Right atrium auricular region (tissue), 2 donors: ENCODE data around the gene THRA. TPM values are rescaled to one million over a fixed set of nuclear protein-coding genes. Genes with fewer than 3 reads are reported as not detected.

ENCODE experiments used
- DNase-seq: peaks from one replicate; pipeline ENCODE4 v3.0.0-alpha.2; 2019; ENCODE audit warnings: low spot score
- H3K27ac ChIP-seq, 2 donors: fragments of 200-600 bp; sonication (generic); 1 replicate in 1 of 2; 2 replicates in 1 of 2; pipeline ENCODE4 v1.5.1; 2016 to 2019
- H3K27me3 ChIP-seq, 2 donors: fragments of 200-600 bp; sonication (generic); one replicate each; pipeline versions ENCODE4 v1.5.1 to v1.6.0; 2017 to 2019
- H3K36me3 ChIP-seq: fragments of 200-600 bp; sonication (generic); one replicate; pipeline ENCODE4 v1.5.1; 2016
- H3K4me1 ChIP-seq, 2 donors: fragments of 200-600 bp; sonication (generic); one replicate each; pipeline versions ENCODE4 v1.5.1 to v1.6.0; 2017 to 2019
- H3K4me3 ChIP-seq, 2 donors: fragments of 200-600 bp; sonication (generic); 1 replicate in 1 of 2; 2 replicates in 1 of 2; pipeline ENCODE4 v1.5.1; 2017 to 2019; ENCODE audit warnings: mild to moderate bottlenecking in 1 of 2, moderate library complexity in 1 of 2
- H3K9me3 ChIP-seq, 2 donors: fragments of 200-600 bp; sonication (generic); one replicate each; pipeline ENCODE4 v1.5.1; 2019
- total RNA-seq, 2 donors: library from RNA; depleted of rRNA; stranded (reverse); fragments of >200 nt; gene quantifications; one replicate each; pipeline ENCODE4 v1.1.0, GENCODE V29; 2016
- TF ChIP-seq, protein P1 (sequence below), 2 donors: fragments of 200-600 bp; sonication (generic); IDR thresholded peaks; one replicate each; pipeline ENCODE4 v1.5.1; 2019; ENCODE audit warnings: antibody characterized with exemption in 2 of 2

The THRA gene
- total RNA-seq, 2 donors from 2014 or later = 60.3 to 69.0 TPM

DNA sequence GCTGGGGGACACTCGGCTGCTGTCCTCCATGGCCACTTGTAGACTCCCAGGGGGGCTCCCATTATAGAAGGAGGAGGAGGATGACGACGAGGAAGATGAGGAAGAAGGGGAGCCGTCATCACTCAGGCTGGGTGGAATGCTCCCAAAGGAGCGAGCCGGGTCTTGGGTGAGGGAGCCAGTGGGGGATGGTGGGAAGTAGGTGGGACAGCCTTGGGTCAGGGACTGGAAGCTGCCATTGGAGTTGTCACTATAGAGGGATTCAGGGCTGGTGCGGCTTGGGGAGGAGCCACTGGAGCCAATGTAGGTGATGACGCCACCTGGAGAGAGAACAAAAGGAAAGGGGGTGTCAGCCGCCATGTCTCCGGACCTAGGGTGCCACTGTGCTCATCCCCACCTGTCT, 34.3 kb downstream of the THRA start:
- Histone ChIP-seq H3K27me3 (no peaks in the 10 kb centered on the region), H3K27ac (peak overlapping the region; percentile 97 to 98), H3K36me3 (peaks cover 50% of the 10 kb centered on the region), H3K4me1 (peaks cover 0 to 81% of the 10 kb centered on the region in 2 donors), H3K9me3 (no peaks in the 10 kb centered on the region), H3K4me3 (peak overlapping the region; percentile 19 to 67)
- no peak for DNase-seq
- TF ChIP-seq, protein P1, sequence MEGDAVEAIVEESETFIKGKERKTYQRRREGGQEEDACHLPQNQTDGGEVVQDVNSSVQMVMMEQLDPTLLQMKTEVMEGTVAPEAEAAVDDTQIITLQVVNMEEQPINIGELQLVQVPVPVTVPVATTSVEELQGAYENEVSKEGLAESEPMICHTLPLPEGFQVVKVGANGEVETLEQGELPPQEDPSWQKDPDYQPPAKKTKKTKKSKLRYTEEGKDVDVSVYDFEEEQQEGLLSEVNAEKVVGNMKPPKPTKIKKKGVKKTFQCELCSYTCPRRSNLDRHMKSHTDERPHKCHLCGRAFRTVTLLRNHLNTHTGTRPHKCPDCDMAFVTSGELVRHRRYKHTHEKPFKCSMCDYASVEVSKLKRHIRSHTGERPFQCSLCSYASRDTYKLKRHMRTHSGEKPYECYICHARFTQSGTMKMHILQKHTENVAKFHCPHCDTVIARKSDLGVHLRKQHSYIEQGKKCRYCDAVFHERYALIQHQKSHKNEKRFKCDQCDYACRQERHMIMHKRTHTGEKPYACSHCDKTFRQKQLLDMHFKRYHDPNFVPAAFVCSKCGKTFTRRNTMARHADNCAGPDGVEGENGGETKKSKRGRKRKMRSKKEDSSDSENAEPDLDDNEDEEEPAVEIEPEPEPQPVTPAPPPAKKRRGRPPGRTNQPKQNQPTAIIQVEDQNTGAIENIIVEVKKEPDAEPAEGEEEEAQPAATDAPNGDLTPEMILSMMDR (IDR thresholded peaks at IDR 0.05) = no peak

DNA sequence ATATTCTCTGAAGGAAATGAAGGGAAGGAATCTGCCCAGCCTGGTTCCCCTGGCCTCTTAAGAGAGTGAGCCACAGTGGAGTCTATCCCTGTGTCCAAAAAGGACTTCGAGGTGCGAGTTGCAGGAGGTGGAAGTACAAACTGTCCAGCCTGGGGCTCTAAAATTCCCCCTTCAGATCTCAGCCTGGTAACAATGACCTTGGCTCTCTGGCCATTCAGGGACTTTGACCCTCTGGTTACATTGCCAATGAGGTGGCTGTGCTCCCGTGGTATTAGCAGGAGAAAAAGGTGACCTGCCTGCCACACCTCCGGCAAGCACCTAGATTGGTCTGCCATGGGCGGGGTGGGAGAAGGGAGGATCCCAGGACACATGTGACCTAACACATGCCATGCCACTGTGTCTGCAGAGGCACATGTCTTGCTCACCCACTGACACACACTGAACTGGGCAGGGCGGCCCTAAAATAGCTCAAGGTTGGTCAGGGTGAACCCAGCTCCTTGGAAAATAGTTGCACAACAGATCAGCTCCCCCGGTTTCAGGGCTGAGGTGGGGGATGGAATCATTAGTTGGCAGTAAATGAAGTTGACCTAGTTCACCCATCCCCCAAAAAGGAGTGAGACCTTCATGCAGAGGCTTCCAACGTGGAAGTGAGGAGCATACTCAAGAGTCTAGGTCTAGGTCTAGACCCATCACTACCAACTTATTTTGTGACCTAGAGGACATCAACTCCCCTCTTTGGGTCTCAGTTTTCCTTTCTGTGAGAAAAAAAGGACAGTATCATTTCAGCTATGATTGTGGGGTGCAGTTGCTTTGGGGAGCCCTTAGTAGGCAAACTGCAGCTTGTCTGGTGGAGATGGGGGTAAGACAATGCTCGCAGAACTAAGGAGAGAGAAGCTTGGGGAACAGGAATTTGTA, 35.4 kb downstream of the THRA start:
- TF ChIP-seq, protein P1 (IDR thresholded peaks at IDR 0.05) = no peak
- H3K27me3 ChIP-seq = no peaks in the 10 kb centered on the region
- H3K36me3 ChIP-seq = peaks cover 42% of the 10 kb centered on the region
- peak; percentile 89 for DNase-seq
- H3K4me1 ChIP-seq = peaks cover 0 to 80% of the 10 kb centered on the region in 2 donors
- H3K4me3 ChIP-seq = peak overlapping the region; percentile 19 to 67
- no peaks in the 10 kb centered on the region for H3K9me3 ChIP-seq
- H3K27ac ChIP-seq = peak overlapping the region; percentile 97 to 98

DNA sequence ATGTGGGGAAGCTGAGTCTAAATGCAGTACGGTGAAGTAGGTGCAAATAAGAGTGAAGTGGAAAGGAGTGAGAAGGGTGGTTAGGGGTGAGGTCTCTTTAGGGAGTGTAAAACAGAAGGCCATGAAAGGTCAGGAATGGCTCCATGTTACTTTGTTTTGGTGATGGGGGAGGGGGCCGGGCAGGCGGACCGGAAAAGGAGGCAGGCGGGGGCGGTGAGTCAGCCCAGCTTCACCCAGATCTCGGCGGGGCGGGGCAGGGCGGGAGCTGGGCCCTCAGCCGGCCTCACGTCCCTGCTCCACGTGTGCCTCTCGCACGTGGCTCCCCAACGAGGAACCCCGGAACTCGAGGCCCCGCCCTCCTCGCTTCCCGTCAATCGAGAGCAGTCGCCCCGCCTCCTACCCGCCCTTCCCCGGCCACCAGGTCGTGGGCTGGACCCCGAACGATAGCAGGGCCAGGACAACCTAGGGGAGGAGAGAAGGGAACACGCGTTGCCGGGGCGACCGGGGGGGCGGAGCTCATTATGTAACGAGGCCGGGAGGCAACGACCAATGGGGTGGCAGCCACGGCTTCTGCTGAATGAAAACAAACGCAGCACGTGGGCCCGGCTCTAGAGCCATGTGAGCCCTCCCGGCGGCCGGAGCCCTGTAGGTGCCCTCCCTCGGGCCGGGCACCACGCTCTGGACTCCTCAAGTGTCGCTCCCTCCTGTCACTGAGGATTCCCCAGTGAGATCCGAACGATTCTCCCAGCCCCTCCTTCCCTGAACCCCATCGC, 36.3 kb downstream of the THRA start:
- Histone ChIP-seq H3K4me1 (peaks cover 0 to 80% of the 10 kb centered on the region in 2 donors), H3K27me3 (no peaks in the 10 kb centered on the region)
- TF ChIP-seq, protein P1 (IDR thresholded peaks at IDR 0.05) = no peak

DNA sequence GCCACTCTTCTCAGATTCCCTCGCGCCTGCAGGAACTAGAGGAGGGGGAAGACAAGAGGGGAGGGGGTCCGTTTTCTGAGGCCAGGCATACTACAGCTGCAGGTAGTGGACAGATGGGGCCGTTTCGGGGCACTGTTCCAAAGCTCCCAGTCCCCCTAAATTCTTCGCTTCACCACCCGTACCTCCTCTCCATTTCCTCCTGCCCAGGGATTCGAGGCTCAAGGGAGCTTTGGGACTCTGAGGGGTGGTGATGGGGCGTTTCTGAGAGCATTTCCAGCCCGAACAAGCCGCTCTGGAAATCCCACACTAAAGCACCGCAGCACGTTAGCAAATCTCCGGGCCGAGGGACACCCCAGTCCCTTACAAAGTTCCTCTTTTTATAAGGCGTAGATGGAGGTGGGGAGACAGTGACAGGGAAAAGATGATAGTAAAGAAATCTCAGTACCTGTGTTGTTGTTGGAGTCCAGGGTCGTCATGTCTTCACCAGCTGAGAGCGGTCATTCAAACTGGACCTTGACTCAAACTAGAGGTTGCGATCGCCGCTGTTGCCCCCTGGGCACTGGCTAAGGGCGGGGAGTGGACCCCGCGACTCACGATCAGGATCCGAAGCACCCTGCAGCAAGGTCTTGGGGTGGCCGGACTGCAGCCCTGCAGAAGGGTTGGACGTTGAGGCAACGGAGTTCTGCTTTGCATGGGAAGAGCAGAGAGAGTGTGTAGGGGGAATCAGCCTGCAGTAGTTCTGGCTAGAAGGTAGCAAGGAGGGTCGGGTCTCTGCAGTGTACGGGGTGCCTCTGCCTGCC, 37.1 kb downstream of the THRA start:
- H3K36me3 ChIP-seq = peaks cover 26% of the 10 kb centered on the region
- peaks cover 0 to 73% of the 10 kb centered on the region in 2 donors for H3K4me1 ChIP-seq

More for the DNA sequence above, 36.3 kb downstream of the THRA start:
- H3K4me3 ChIP-seq = peak overlapping the region; percentile 67 to 71
- H3K36me3 ChIP-seq = peaks cover 34% of the 10 kb centered on the region
- DNase-seq = peak; percentile 100
- H3K27ac ChIP-seq = peak overlapping the region; percentile 97 to 98
- H3K9me3 ChIP-seq = no peaks in the 10 kb centered on the region

DNA sequence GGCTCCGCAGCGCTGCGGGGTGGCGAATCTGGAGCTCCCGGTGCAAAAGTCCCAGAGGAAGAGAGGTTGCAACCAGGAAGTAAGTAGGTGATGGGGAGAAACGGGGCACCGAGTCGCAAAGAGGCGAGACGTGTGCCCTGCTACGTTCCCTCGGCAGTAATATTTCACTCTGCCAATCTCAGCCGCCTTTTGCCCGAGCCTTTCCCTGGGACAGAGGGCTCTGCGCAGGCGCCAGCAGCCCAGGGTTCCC, 37.6 kb downstream of the THRA start, which contains the start of gene NR1D1:
NR1D1 (minus strand) TSS at position 171 of the 250 bp plus-strand sequence. CDS start 495 bp downstream, outside the sequence.
- H3K9me3 ChIP-seq = no peaks in the 10 kb centered on the region
- peaks cover 0 to 73% of the 10 kb centered on the region in 2 donors for H3K4me1 ChIP-seq
- peak within 1 kb of the TSS; percentile 97 to 98 for H3K27ac ChIP-seq
- TF ChIP-seq, protein P1 (IDR thresholded peaks at IDR 0.05) = no peak
- peak within 1 kb of the TSS; percentile 67 to 71 for H3K4me3 ChIP-seq
- peaks cover 21% of the 10 kb centered on the region for H3K36me3 ChIP-seq
- H3K27me3 ChIP-seq = no peaks in the 10 kb centered on the region
- no peak for DNase-seq

More for the DNA sequence above, 37.1 kb downstream of the THRA start:
- peak overlapping the region; percentile 97 to 98 for H3K27ac ChIP-seq
- H3K9me3 ChIP-seq = no peaks in the 10 kb centered on the region
- peak overlapping the region; percentile 67 to 71 for H3K4me3 ChIP-seq
- TF ChIP-seq, protein P1 (IDR thresholded peaks at IDR 0.05) = no peak
- DNase-seq = no peak
- no peaks in the 10 kb centered on the region for H3K27me3 ChIP-seq
